CD4-positive, alpha-beta T cell treated with Interleukin-17A for 4 hours (primary cell): ENCODE measurements around the gene PLCH2.

Experiments
- DNase-seq: peaks from one replicate; pipeline ENCODE4 v3.0.0-alpha.2; 2020; ENCODE audit warnings: mixed read lengths

The PLCH2 gene

DNA sequence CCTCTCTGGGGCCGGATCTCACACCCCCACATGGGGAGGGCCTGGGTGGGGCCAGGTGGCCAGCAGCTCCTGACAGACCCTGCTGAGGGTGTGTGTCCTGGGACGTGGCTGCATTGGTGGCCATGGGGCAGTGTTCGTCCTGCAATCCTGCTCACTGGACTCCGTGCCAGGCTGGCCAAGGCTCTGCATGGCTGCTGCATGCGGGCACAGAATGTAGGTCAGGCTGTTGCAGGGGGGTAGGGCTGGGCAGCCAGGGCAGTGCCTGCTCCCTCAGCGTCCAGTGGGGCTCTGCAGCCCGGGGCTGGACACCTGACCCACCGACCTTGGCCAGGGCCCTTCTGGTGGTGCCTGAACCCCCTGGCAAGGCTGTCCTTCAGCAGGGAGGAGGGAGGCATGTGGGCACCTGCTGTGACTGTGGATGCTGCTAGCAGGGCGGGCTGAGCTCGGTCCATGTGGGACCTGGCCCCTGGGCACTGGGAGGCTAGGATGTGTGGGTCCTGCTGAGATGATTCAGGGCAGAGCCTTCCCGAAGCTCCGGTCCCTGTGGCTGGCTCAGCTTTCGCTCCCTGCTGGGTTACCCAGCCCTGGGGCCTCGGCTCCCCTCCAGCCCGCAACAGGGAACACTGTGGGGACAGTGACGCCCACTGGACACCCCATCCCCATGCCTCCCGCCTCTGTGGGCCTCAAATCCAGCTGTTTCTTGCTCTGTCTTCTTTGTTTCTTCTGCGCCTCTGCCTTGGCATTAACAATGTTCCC lies 14.9 kb upstream of the PLCH2 start:
- no peak for DNase-seq

DNA sequence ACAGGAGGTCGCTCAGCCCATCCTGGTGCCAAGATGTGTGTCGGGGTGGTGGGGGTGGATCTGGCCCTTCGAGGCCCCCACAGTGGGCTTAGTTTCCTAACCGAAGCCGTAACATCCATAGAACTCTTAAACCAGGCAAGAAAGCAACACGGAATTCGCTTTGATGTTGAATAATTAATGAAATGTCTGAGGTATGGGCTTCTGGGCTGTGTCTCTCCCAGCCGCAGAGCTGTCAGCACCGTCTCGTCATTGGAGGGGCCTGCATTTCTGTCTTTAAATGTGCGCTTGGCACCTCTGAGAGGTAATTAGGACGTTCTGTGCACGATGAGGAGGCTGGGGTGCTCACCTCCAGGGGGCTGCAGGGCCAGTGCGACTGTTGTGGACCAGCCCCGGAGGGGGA lies 13.3 kb upstream of the PLCH2 start:
- DNase-seq, result no peak

DNA sequence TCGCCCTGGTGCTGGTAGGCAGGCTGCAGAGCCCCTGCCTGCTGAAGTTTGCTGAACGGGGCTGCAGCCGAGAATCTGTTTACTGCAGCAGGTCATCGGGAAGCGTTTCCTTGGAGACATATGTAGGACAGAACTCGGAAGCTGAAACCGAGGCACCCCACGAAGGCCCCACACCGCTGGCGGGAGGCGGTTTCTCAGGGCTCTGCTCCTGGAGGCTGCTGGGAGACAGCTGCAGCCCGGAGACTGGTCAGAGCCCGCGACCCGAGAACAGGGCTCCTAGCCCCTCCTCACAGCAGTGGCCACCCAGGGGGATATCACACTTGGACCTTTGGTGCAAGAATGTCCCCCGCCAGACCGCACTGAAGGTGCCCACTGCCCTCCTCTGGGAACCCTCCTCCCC lies 12.7 kb upstream of the PLCH2 start:
- no peak for DNase-seq

DNA sequence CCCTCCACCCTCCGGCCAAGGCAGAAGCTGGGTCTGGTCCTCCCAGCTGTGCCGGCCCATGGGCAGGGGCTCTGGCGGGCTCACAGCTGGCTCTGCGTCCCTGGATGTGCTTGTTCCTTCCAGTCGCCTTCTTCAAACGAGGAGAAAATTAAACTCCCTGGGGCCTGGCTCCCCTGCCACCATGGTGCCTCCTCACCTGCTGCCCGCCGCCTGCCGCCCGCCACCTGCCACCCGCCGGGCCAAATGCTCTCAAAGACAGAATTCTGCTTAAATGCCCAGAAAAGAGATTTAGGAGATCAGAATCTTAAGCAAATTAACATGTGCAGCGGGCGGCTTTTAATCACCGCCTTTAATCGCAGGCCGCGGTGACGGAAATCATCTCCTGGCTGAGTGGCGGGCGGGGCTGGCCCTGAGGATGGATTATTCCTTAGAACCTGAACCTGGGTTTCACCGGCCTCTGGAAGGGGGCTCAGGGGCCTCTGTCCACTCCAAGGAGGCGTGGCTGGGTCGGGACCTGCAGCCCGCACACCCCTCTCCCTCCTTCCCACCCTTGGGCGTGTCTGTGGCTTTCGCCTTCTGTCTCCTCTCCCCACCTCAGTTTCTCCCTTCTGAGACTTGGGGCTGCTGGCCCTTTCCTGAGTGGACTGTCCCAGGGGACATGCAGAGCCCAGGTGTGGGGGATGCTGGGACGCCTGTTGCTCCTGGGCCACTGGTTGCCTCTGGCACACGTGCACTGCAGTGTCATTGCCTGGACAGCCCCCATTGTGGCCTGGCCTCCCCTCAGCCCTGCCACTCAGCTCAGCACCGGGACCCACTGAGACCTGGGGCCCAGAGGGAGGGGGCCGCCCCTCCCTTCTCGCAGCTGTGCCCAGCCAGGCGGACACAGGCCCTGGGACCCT lies 10.5 kb upstream of the PLCH2 start:
- no peak for DNase-seq

DNA sequence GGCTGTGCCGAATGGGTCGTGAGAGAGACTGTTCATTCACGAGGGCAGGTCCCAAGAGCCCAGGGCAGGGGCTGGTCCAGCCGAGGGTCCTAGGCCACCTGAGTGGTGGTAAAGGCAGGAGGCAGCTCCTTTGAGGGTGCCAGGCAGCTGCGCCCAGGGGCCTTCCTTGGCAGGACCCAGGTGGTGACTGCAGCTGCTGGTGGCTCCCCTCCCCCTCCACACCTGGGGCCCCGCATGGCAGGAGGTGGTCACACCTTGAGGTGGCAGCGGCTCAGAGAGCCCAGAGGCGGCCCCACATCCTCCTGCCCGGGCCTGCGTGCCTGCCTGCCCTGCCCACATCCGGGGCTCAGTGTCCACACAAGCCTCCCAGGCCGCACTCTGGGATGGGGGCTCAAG lies 9.8 kb upstream of the PLCH2 start:
- DNase-seq, result no peak

DNA sequence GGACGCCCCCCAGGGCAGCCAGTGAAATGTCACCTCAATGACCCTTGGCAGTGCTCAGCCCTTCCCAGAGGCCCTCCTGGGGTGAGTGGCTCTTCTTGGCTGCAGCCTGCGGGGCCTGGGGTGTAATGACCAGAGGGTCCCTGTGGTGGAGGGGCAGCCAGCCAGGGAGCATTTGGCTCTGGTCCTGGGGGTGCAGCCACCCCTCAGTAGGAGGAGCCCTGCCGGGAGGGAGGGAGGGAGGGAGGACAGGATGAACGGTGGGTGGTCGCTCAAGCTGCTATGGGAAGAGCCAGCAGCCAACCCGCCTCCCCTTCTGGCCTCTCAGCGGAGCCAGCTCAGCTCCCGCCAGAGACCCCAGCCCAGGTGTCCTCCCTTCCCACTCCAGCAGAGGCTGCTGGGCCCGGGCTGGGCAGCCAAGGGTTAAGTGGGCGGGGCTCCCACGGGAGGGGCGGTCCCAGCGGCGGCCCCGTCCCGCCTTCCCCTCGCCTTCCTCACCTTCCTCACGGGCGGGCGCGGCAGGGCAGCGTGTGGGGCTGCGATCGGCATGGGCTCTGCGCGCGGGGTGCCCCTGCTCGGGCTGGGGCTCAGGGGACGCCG lies 9.0 kb upstream of the PLCH2 start:
- peak; percentile 32 for DNase-seq

DNA sequence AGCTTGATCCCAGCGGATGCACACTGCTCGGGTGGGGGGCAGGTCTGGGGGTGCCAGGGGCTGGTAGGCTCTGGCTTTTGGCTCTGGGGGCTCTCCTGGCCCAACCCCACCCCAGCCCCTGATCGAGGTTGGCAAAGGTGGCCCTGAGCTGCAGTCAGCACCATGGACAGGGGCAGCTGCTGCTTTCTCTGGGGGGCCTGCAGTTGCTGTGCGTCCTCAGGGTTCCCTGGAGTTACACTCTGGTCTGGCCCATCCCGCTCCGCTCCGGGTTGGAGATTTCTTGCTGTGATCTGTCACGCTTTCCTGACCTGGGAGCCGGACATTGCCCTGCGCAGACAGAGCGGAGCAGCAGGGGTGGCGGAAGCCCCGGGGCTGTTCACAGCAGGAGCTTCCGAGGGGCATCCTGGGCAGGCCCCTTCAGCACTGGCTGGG lies 8.0 kb upstream of the PLCH2 start:
- DNase-seq, result peak; percentile 56

DNA sequence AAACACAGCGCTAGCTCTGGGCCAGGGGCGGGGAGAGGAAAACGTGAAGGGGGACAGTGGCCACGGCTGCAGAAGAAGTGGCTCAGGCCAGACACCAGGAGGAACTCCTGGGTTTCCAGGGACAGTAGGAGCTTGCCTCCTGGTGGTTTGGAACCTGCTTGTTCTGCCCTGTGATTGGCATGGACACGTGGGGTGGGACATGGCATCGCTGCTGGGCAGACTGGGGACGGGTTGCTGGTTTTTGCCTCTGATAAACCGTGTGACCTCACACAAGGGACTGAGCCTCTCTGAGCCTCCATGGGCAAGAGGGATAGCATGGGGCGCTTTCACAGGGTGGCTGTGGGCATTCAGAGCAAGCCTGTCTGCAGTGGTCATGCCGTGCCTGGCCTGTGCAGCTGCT lies 7.5 kb upstream of the PLCH2 start:
- DNase-seq, result no peak

DNA sequence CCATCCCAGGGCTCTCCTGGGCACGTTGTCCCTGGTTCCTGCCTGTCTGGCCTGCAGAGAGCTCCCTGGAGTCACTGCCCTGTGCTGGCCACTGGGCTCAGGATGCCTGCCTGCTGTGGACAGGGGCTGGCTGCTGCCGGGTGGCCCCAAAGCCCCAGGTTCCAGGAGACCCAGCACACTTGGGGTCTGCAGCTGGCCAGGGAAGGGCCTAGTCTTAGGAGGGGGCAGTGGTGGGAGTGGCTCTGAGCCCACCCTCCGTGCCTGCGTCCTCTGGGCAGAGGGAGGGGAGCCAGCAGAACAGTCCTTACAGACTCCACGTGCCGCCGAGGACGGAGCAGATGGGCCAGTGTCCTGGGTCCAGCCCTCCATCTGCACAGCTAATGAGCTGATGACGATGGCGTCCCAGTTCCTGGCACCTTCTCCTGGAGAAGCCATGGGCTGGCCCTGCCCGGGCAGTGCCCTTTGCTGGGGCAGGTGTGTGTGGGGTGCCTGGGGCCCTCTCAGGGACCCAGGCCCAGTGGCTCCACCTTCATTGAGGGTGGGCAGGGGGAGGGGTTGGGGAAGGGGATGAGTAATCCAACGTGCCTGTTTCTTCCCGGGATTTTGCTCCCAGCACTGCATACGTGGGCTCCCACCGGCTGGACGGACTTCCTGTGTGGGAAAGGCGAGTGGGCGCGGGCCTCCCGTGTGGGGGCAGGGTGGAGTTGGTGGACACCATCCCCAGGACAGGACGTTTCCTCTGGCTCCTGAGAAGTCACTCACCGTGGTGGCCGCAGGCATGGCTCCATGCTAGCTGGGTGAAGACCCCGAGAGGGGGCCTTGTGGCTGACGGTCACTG lies 6.8 kb upstream of the PLCH2 start:
- no peak for DNase-seq

DNA sequence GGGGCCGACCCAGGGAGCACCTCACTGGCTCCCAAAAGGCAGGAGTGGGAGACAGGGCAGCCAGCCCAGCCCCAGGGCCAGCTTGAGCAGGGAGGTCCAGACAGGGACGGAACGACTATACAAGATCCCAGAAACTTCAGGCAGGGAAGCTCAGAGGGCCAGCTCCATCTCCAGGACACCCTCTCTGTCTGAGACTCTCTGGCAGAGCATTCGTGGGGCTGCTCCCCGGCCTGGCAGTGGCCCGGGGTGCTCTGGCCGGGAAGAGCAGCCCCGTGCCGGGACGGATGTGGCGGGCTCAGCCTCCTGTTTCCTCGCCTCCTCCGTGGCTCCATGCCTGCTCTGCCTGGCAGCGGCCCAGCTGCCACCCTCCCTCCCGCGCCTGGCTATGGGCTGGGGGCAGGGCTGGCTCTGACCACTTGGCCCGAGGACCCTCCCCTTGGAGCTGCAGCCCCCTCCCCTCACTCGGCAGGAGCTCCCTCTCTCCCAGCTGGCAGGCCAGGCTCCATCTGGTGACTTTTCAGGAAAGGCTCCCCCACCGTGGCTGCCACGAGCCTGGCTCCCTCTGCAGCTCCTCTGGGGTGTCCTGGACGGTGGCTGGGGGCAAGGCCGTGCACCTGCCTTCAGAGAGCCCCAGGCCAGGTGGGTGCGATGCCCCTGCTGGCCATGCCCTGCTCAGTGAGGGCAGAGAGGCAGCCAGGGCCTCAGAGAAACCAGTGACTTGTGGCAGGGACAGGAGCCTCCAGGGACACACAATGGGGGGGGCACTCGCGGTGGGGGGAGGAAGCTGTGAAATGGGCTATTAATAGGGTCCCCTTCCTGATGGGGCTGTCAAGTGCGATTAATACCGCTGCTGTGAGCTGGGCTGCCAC lies 5.6 kb upstream of the PLCH2 start:
- no peak for DNase-seq

DNA sequence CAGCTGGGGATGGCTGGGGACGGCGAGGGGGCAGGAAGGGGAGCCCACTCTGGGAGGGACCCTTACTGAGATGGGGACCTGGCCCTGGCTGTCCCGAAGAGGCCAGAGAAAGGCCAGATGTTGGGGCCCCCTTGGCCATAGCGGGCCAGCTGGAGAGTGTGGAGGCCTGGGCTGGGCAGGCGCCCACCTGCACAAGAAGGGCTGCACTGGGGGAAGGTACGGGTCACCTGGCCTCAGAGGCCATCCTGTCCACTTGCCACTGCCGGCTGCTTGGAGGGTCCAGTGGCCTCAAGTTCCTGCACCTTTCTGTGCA lies 5.0 kb upstream of the PLCH2 start:
- no peak for DNase-seq

DNA sequence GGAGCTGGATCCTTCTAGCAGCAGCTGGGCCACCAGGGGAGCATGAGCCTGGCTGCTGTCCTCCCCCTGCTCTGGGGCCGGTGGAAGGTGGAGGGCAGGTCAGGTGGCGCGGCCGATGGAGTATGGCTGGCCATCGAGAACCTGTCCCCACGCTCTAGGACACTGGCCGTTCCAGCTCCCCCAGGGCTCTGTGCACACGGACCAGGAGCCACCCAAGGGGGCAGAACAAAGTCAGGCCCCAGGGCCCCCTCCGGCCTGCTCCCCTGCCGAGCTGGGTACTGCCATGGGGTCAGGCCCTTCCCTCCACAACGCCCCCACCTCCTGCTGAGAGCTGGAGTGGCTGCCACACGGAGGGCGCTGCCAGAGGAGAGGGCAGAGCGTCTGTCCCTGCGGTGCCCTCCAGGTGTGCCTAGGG lies 4.5 kb upstream of the PLCH2 start:
- no peak for DNase-seq

DNA sequence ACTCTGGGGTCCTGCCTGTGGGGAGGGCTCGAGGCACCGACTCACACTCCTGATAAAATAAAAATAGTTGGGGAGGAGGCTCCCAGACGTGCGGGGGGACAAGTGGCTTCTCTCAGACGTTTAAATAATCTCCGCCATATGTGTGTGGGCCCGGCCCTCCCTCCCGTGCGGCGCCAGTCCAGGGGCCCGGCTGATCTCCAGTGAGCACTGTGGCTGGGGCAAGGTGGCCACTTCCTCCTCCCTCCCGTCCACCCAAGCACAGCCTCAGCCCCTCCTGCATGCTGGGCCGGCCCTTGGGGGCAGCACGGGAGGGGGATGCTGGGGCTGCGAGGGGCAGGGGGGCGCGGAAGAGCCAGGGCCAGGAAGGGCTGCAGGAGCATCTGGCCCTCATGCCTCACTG lies 4.0 kb upstream of the PLCH2 start:
- no peak for DNase-seq

DNA sequence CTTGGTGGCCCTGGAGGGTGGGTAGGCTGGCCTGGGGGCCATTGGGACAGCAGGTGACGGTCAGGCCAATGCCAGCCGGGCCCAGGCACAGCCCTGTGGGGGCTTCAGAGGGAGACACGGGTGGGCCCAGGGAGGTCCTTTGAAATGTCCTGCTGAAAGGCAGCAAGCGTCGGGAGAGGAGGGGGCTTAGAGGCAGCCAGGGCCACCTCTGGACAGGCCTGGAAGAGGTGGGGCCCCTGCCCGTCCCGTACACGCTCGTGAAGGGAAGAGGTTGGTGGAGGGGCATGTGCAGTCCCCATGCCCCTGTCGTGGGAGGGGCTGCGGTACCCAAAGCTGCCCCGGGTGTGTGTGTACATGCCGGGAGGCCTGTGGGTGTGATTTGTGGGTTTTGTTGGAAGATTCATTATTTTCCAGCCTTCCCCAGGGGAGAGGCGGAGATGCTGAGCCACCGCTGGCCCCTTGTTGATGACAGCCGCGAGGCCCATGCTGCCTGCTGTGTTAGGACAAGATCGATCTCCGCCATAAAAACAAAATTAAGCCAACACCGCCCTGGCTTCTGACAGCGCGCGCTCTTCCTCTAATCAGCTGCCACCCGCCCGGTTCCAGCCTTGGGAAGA lies 3.4 kb upstream of the PLCH2 start:
- no peak for DNase-seq

DNA sequence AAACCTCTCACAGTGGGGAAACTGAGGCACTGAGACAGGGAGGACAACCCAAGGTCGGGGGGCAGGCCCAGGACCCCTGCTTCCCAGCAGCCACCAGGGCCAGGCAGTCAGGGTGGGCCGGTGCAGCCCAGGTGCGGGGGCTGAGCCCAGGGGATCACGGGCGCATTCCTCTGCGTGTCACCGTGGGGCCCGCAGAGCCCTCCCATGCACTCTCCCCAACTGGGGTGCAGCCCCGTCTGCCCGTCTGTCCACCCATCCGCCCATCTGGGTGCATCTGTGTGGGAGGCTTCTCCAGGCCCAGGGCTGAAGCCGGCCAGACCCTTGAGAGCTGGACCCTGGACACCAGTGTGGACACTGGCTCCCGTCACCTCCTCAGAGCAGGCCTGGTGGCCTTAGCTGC lies 2.9 kb upstream of the PLCH2 start:
- no peak for DNase-seq

DNA sequence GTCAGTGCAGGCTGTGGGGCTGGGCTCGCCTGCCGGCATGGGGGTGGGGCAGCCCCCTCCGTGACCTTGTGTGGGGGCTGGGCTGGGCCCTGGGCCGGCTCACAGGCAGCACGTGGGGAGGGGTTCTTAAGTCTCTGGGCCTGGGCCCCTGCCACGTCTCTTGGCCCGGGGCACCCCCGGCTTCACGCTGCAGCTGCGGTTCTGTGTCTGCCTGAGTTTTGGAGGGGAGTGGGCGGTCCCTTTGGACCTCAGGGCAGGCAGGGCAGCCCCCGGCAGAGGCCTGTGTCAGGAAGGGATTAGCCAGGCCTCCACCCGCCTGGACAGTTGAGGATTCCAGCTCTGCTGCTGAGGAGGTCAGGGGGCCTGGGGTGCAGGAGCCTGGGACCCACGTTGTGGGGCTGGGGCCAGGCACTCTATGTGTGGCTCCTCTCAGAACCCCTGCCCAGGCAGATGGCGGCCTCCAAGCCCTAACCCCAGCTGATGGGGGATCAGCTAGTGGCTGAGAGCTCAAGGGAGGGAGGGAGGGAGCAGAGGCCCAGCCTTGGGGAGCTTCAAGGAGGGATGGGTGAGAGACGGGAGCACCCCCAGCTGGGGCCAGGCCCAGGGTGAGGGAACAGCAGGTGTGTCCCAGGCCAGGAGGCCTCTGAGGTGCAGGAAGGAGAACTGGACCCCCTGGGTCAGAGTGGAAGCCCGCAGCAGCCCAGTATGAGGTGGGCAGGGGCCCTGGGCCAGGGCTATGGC lies 1.8 kb upstream of the PLCH2 start:
- DNase-seq, result no peak

DNA sequence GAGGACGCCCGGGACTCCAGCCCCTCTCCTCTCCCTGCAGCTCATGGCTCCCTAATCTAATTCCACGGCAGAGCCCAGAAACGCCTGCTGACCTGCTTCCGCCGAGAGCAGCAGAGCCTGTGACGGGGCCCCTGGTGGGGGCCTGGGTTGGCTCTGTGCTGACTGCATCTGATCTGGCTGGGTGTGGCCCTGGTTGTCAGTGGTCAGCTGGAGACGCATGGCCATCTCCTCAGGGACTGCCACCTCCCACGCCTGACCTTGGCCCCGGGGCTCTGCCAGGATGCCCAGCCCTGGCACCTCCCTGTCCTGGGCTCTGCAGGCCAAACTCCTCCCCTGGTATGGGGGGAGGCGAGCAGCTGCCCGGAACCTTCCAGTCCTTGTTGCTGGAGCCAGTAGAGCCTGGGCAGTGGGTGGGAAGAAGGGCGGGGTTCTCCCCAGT lies 1.1 kb upstream of the PLCH2 start:
- no peak for DNase-seq

DNA sequence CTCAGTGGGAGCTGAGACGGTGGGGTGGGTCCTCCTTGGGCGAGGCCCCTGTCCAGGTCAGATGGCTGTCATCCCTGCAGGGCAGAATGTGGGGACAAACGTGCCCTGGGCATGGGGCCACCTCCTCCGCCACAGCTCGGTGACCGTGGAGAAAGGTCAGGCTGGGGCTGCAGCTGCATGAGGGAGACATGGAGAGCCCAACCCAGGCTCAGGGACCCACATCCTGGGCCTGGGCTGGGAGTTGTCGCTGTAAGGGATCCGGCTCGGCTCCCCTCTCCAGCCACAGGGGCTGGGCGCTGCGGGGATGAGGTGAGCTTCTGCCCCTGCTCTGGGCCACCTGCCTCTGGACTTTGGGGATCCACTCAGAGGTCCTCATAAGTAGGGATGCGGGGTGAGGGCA lies 518 bp upstream of the PLCH2 start:
- DNase-seq, result no peak

DNA sequence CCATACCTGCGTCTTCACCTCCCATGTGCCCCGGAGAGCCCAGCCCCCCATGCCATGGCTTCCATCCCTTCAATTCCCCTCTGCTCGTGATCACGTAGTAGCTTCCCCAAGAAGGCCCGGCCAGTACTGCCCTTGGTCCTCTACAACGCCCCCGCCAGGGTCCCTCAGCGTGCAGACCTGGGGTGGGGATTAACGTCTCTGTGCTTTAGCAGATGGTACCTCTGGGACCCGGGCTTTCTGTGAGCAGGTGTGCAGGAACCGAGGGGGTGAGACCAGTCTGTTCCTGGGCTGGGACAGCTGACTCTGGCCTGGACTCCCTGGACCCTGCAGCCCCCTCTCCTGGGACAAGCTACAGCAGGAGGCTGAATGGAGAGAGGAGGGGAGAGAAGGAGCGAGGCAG lies 1.2 kb downstream of the PLCH2 start:
- no peak for DNase-seq

DNA sequence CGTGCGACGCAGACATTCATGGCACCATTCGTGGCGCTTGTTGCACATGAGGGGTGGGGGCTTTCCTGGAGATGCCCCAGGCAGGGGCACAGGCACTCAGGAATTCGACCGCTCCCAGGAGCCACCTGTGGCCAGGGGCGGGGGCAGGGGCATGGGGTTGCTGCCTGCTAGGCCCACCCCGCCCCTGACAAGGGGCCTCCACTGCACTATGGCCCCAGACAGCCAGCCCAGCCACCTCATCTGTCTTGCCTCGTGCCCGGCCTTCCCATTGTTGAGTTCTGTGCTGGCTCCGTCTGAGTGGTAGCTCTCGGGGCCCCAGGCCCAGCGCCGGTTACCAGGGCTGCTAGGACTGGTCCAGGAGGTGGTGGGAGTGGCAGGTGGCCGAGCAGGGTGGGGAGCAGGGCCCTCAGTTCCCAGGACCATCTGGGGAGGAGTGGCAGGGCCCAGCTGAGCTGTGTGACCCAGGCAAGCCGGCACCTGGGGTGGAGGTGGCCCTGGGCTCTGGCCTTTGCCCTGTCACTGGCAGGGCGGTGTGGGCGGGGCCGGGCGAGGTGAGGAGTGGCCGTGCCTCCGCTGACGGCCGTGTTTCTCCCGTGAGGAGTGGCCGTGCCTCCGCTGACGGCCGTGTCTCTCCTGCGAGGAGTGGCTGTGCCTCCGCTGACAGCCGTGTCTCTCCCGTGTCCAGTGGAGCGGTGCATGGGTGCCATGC lies 1.9 kb downstream of the PLCH2 start:
- no peak for DNase-seq
